Stimulated activated CD8-positive, alpha-beta memory T cell treated with anti-CD3 and anti-CD28 coated beads, Interleukin-7, amount 100 ng/mL, for 1 hour (primary cell): ENCODE results near the gene PRKAG1.

Source experiments
- DNase-seq, 2 donors: peaks; one replicate each; pipeline ENCODE4 v3.0.0-alpha.2; 2020; ENCODE audit warnings: low read depth in 2 of 2

The PRKAG1 gene

GRCh38 chr12:49010092-49010668, 8.4 kb downstream of the PRKAG1 start:
- no peak for DNase-seq

- no peak for DNase-seq
These were observed 9.6 kb downstream of the PRKAG1 start for GRCh38 chr12:49008943-49009342.

GRCh38 chr12:49000346-49000745, 18.2 kb downstream of the PRKAG1 start:
- DNase-seq, result no peak

- no peak for DNase-seq
These were observed 19.0 kb downstream of the PRKAG1 start, which contains the start of gene DDN for GRCh38 chr12:48999371-49000131. Gene DDN, minus strand, starts transcription at chr12:48999375. Its CDS starts 88 bp downstream, at chr12:48999287.

- no peak for DNase-seq
These were observed 19.9 kb downstream of the PRKAG1 start for GRCh38 chr12:48998497-48999353.

GRCh38 chr12:48997719-48998496, 20.7 kb downstream of the PRKAG1 start:
- no peak for DNase-seq

GRCh38 chr12:48996794-48997718, 21.5 kb downstream of the PRKAG1 start:
- DNase-seq, result no peak

GRCh38 chr12:48995086-48995879, 23.3 kb downstream of the PRKAG1 start:
- no peak for DNase-seq

GRCh38 chr12:48994224-48995085, 24.1 kb downstream of the PRKAG1 start:
- DNase-seq, result no peak

- no peak for DNase-seq
These were observed 24.8 kb downstream of the PRKAG1 start for GRCh38 chr12:48993787-48994186.

GRCh38 chr12:48991247-48992050, 27.1 kb downstream of the PRKAG1 start:
- DNase-seq, result no peak

GRCh38 chr12:48990552-48990951, 28.0 kb downstream of the PRKAG1 start:
- no peak for DNase-seq

- DNase-seq, result peak in 1 of 2 donors; percentile 66
These were observed 30.4 kb downstream of the PRKAG1 start for GRCh38 chr12:48988030-48988649.

- DNase-seq, result no peak
These were observed 31.8 kb downstream of the PRKAG1 start for GRCh38 chr12:48986720-48987291.

- no peak for DNase-seq
These were observed 32.7 kb downstream of the PRKAG1 start for GRCh38 chr12:48985901-48986300.

- DNase-seq, result no peak
These were observed 33.1 kb downstream of the PRKAG1 start for GRCh38 chr12:48985475-48985897.
